ENCODE measurements around the gene LRBA.

DNA sequence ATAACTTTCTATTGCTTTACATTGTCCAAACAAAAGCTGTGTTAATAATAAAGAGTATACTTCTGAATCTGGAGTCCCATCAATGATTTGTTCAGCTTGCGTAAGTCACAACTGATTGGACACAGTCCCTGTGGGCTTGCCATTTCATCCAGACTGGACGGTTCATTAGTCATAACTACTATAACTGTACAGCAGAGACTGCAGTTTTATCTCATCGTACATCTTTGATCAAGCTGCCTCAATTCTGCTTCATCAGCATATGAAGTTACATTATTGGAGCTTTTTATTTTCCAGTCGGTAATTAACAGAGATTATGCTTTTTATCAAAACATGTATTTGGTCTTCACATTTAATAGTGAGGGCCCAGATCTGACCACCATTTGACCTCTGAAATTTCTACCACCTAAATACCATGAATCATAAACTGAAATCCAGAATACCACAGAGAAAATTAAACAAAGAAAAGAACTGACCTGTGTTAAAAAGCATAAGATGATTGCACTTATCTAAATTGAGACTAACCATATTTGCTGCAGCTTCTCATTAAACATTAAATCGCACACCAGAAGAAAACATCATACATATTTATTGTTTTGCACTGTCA lies 445.6 kb downstream of the LRBA start:
- TF ChIP-seq, protein P1, sequence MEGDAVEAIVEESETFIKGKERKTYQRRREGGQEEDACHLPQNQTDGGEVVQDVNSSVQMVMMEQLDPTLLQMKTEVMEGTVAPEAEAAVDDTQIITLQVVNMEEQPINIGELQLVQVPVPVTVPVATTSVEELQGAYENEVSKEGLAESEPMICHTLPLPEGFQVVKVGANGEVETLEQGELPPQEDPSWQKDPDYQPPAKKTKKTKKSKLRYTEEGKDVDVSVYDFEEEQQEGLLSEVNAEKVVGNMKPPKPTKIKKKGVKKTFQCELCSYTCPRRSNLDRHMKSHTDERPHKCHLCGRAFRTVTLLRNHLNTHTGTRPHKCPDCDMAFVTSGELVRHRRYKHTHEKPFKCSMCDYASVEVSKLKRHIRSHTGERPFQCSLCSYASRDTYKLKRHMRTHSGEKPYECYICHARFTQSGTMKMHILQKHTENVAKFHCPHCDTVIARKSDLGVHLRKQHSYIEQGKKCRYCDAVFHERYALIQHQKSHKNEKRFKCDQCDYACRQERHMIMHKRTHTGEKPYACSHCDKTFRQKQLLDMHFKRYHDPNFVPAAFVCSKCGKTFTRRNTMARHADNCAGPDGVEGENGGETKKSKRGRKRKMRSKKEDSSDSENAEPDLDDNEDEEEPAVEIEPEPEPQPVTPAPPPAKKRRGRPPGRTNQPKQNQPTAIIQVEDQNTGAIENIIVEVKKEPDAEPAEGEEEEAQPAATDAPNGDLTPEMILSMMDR (conservative IDR thresholded peaks at IDR 0.05): no peak
- no peak for TF ChIP-seq EZH2 (IDR thresholded peaks at IDR 0.05; ENCODE audit: low read depth)

Measured in PC-9 (cell line).